GM12878 (cell line): Measurements from ENCODE around the gene M1AP. TPM values are rescaled to one million over a fixed set of nuclear protein-coding genes. Genes with fewer than 3 reads are reported as not detected.

Experiments used
- BCLAF1 ChIP-seq: fragments of 450-650 bp; IDR thresholded peaks from 2 replicates; pipeline ENCODE4 v1.6.1; 2017; ENCODE audit warnings: antibody characterized with exemption, mild to moderate bottlenecking, moderate library complexity
- CHD4 ChIP-seq: fragments of 200-600 bp; sonication (generic); IDR thresholded peaks from 2 replicates; pipeline ENCODE4 v1.6.1; 2016; ENCODE audit warnings: mild to moderate bottlenecking
- DPF2 ChIP-seq: fragments of 450-650 bp; IDR thresholded peaks from 2 replicates; pipeline ENCODE4 v1.6.1; 2017; ENCODE audit warnings: mild to moderate bottlenecking
- FOXK2 ChIP-seq: fragments of 450-650 bp; IDR thresholded peaks from 2 replicates; pipeline ENCODE4 v1.6.1; 2017; ENCODE audit warnings: mild to moderate bottlenecking, moderate library complexity
- HDAC6 ChIP-seq: fragments of 200-600 bp; sonication (generic); IDR thresholded peaks from one replicate; pipeline ENCODE4 v1.8.0; 2017; ENCODE audit warnings: antibody characterized with exemption; ENCODE audit not compliant: unreplicated experiment
- IKZF2 ChIP-seq, 2 experiments: fragments of 450-650 bp; IDR thresholded peaks; 2 replicates each; pipeline ENCODE4 v1.6.1; 2017; ENCODE audit warnings: mild to moderate bottlenecking in 2 of 2, moderate library complexity in 2 of 2
- LARP7 ChIP-seq: fragments of 450-650 bp; IDR thresholded peaks from 2 replicates; pipeline ENCODE4 v1.6.1; 2017; ENCODE audit warnings: mild to moderate bottlenecking
- RAD51 ChIP-seq: fragments of 450-650 bp; IDR thresholded peaks from 2 replicates; pipeline ENCODE4 v1.6.1; 2016; ENCODE audit warnings: moderate library complexity, mild to moderate bottlenecking, inconsistent platforms
- REST ChIP-seq: IDR thresholded peaks from 2 replicates; pipeline ENCODE4 v1.6.1; 2012; ENCODE audit warnings: mild to moderate bottlenecking, low read depth, low read length
- RUNX3 ChIP-seq: IDR thresholded peaks from 2 replicates; pipeline ENCODE4 v1.6.1; 2012; ENCODE audit warnings: low read length, inconsistent platforms
- YBX1 ChIP-seq: fragments of 450-650 bp; IDR thresholded peaks from 2 replicates; pipeline ENCODE4 v1.6.1; 2016; ENCODE audit warnings: antibody characterized with exemption
- ZNF217 ChIP-seq: fragments of 450-650 bp; IDR thresholded peaks from 2 replicates; pipeline ENCODE4 v1.6.1; 2017; ENCODE audit warnings: antibody characterized with exemption, mild to moderate bottlenecking
- ZNF687 ChIP-seq: fragments of 450-650 bp; IDR thresholded peaks from 2 replicates; pipeline ENCODE4 v1.6.1; 2017; ENCODE audit warnings: mild to moderate bottlenecking, moderate library complexity
- ZZZ3 ChIP-seq: IDR thresholded peaks from 2 replicates; pipeline ENCODE4 v1.6.1; 2011; ENCODE audit warnings: low read depth; ENCODE audit not compliant: control insufficient read depth, insufficient read length
- polyA plus RNA-seq, 11 experiments: library from polyadenylated mRNA; depleted of rRNA in 4 of 11; unstranded in 6 of 11; stranded (reverse) in 5 of 11; fragments of >200 nt; fragmentation: Nextera tagmentation in 4 of 11; fragmentation: Illumina TruSeq in 1 of 11; extraction: Ambion mirVana in 4 of 11; extraction: Trizol in 1 of 11; gene quantifications; 1 replicate in 1 of 11; 2 replicates in 10 of 11; pipeline versions ENCODE4 v1.2.1 to v1.2.3, GENCODE V29; 2011 to 2016; ENCODE audit warnings: inconsistent platforms in 2 of 11, missing spikeins in 2 of 11, low read depth in 1 of 11
- total RNA-seq, 4 experiments: library from RNA; depleted of rRNA in 3 of 4; stranded (reverse); fragments of >200 nt in 3 of 4; fragmentation: Illumina TruSeq in 1 of 4; extraction: Trizol in 1 of 4; gene quantifications; 2 replicates each; pipeline versions ENCODE4 v1.2.1 to v1.2.3, GENCODE V29; 2013 to 2021
- TF ChIP-seq, protein P1 (sequence below): fragments of 450-650 bp; IDR thresholded peaks from 2 replicates; pipeline ENCODE4 v1.6.1; 2016; ENCODE audit warnings: mild to moderate bottlenecking, moderate library complexity, borderline replicate concordance

M1AP gene
- total and polyA plus RNA-seq, 10 of the 15 experiments (the other 5 are each of a cell fraction or from before 2014, with no cell fraction given): 0.04 to 0.32 (median 0.16) TPM; not detected in 4

- TF ChIP-seq IKZF2 (IDR thresholded peaks at IDR 0.05) (peak in 1 of 2 experiments; percentile 17; a peak in 1 of 4 replicates), CHD4 (no peak), RUNX3 (no peak), ZNF217 (no peak), FOXK2 (no peak), ZNF687 (no peak), LARP7 (no peak; the same call in 1 of the 2 replicates), YBX1 (no peak), ZZZ3 (no peak), BCLAF1 (no peak), REST (no peak), RAD51 (0 out of 2 replicates have a peak, but pooled peaks have one; percentile 14), HDAC6 (no peak), DPF2 (peak; percentile 55; the same call in 1 of the 2 replicates)
- TF ChIP-seq, protein P1, sequence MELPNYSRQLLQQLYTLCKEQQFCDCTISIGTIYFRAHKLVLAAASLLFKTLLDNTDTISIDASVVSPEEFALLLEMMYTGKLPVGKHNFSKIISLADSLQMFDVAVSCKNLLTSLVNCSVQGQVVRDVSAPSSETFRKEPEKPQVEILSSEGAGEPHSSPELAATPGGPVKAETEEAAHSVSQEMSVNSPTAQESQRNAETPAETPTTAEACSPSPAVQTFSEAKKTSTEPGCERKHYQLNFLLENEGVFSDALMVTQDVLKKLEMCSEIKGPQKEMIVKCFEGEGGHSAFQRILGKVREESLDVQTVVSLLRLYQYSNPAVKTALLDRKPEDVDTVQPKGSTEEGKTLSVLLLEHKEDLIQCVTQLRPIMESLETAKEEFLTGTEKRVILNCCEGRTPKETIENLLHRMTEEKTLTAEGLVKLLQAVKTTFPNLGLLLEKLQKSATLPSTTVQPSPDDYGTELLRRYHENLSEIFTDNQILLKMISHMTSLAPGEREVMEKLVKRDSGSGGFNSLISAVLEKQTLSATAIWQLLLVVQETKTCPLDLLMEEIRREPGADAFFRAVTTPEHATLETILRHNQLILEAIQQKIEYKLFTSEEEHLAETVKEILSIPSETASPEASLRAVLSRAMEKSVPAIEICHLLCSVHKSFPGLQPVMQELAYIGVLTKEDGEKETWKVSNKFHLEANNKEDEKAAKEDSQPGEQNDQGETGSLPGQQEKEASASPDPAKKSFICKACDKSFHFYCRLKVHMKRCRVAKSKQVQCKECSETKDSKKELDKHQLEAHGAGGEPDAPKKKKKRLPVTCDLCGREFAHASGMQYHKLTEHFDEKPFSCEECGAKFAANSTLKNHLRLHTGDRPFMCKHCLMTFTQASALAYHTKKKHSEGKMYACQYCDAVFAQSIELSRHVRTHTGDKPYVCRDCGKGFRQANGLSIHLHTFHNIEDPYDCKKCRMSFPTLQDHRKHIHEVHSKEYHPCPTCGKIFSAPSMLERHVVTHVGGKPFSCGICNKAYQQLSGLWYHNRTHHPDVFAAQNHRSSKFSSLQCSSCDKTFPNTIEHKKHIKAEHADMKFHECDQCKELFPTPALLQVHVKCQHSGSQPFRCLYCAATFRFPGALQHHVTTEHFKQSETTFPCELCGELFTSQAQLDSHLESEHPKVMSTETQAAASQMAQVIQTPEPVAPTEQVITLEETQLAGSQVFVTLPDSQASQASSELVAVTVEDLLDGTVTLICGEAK: no peak
Measured at GRCh38 chr2:74530239-74531187, 117.6 kb downstream of the M1AP start (continued).
